Activated CD4-positive, alpha-beta T cell treated with anti-CD3 and anti-CD28 coated beads for 4 hours (primary cell): ENCODE results near the gene ASB3.

Experiments
- DNase-seq, 2 donors: peaks; one replicate each; pipeline ENCODE4 v3.0.0-alpha.2; 2020

Gene ASB3

GRCh38 chr2:53636596-53636995, 150.2 kb downstream of the ASB3 start:
- no peak for DNase-seq

- no peak for DNase-seq
Observed at GRCh38 chr2:53636109-53636508, 150.6 kb downstream of the ASB3 start.

- DNase-seq = no peak
Observed at GRCh38 chr2:53635694-53636093, 151.1 kb downstream of the ASB3 start.

- no peak for DNase-seq
Observed at GRCh38 chr2:53633441-53633840, 153.3 kb downstream of the ASB3 start.

GRCh38 chr2:53632714-53633113, 154.0 kb downstream of the ASB3 start:
- no peak for DNase-seq

GRCh38 chr2:53632126-53632460, 154.7 kb downstream of the ASB3 start:
- DNase-seq = no peak

GRCh38 chr2:53631313-53632125, 155.2 kb downstream of the ASB3 start:
- no peak for DNase-seq

GRCh38 chr2:53630026-53630606, 156.6 kb downstream of the ASB3 start:
- no peak for DNase-seq

- no peak for DNase-seq
Observed at GRCh38 chr2:53629501-53629900, 157.3 kb downstream of the ASB3 start.

- no peak for DNase-seq
Observed at GRCh38 chr2:53629001-53629400, 157.8 kb downstream of the ASB3 start.

- no peak for DNase-seq
Observed at GRCh38 chr2:53622141-53622540, 164.6 kb downstream of the ASB3 start.

- DNase-seq = no peak
Observed at GRCh38 chr2:53620981-53621380, 165.8 kb downstream of the ASB3 start.
